GM12878 (cell line): ENCODE results near the gene ICA1L. TPM values are rescaled to one million over a fixed set of nuclear protein-coding genes. Genes with fewer than 3 reads are reported as not detected.

Source experiments
- ATAC-seq: fragments of 200-7000 bp; cut with Tn5 transposase; 3 replicates; pipeline ENCODE4 v1.9.1; 2020; ENCODE audit warnings: mild to moderate bottlenecking, moderate library complexity
- BruUV-seq: library from RNA; stranded (reverse); fragments of 400-500 nt; replicated peaks from 2 replicates; lab custom pipeline; 2021; lab: Mats Ljungman, UMichigan
- CTCF ChIA-PET: fragments of 300-600 bp; sonication (Branson Sonifier 250); formaldehyde crosslinking; extraction: SDS; loops from one replicate; lab custom pipeline; 2021; ENCODE audit warnings: inconsistent platforms; lab: Yijun Ruan, JAX
- POLR2A ChIA-PET: fragments of 350-600 bp; formaldehyde crosslinking; extraction: SDS; loops from one replicate; lab custom pipeline; 2021; ENCODE audit warnings: inconsistent platforms; lab: Charles Lee
- RAD21 ChIA-PET: fragments of 300-600 bp; sonication (Branson Sonifier 250); formaldehyde crosslinking; loops from one replicate; lab custom pipeline; 2023; ENCODE audit warnings: antibody characterized with exemption; ENCODE audit not compliant: unreplicated experiment; lab: Charles Lee
- SMC1A ChIA-PET: fragments of 300-600 bp; sonication (Branson Sonifier 250); formaldehyde crosslinking; loops from one replicate; lab custom pipeline; 2023; ENCODE audit not compliant: unreplicated experiment, uncharacterized antibody; lab: Charles Lee
- DNase-seq: peaks from one replicate; pipeline ENCODE4 v3.0.0-alpha.2; 2011; ENCODE audit warnings: low read depth, low spot score
- FAIRE-seq: peaks from 3 replicates; lab custom pipeline; 2011; peaks lifted over from hg19 to GRCh38; lab: Jason Lieb, UNC
- H2AFZ ChIP-seq: 2 replicates; pipeline ENCODE4 v1.6.0; 2011; ENCODE audit warnings: low read depth, low read length, control low read depth; ENCODE audit not compliant: control insufficient read depth
- H3K27ac ChIP-seq: 2 replicates; pipeline ENCODE4 v1.5.1; 2011; ENCODE audit warnings: control low read depth; ENCODE audit not compliant: control insufficient read depth, insufficient read depth
- H3K27me3 ChIP-seq, 2 experiments: replicated peaks in 1 of 2; 2 replicates each; pipeline versions ENCODE4 v1.6.0 to v1.6.1; 2011; ENCODE audit warnings: low read length in 1 of 2; ENCODE audit not compliant: control insufficient read depth in 2 of 2, insufficient read depth in 2 of 2
- H3K36me3 ChIP-seq, 2 experiments: 2 replicates each; pipeline ENCODE4 v1.5.1; 2011; ENCODE audit warnings: low read length in 1 of 2; ENCODE audit not compliant: control insufficient read depth in 2 of 2, insufficient read depth in 2 of 2
- H3K4me1 ChIP-seq: 2 replicates; pipeline ENCODE4 v1.6.1; 2011; ENCODE audit warnings: mild to moderate bottlenecking, low read length, moderate library complexity, mixed read lengths; ENCODE audit not compliant: control insufficient read depth, insufficient read depth
- H3K4me2 ChIP-seq: 2 replicates; pipeline ENCODE4 v1.6.0; 2011; ENCODE audit warnings: control low read depth; ENCODE audit not compliant: control insufficient read depth, insufficient read depth
- H3K4me3 ChIP-seq: fragments of 200-600 bp; sonication (generic); 2 replicates; pipeline ENCODE4 v1.5.1; 2016
- H3K79me2 ChIP-seq: 2 replicates; pipeline ENCODE4 v1.6.0; 2011; ENCODE audit warnings: low read length; ENCODE audit not compliant: control insufficient read depth, insufficient read depth
- H3K9ac ChIP-seq: 2 replicates; pipeline ENCODE4 v1.8.0; 2011; ENCODE audit warnings: low read length, control low read depth, mixed read lengths; ENCODE audit not compliant: control insufficient read depth, insufficient read depth
- H3K9me3 ChIP-seq: replicated peaks from 3 replicates; pipeline ENCODE4 v1.5.1; 2011; ENCODE audit warnings: mild to moderate bottlenecking, low read length; ENCODE audit not compliant: control insufficient read depth, insufficient read depth
- H4K20me1 ChIP-seq: 2 replicates; pipeline ENCODE4 v1.6.0; 2011; ENCODE audit not compliant: control insufficient read depth, insufficient read depth
- CBFB ChIP-seq: IDR thresholded peaks from 2 replicates; pipeline ENCODE4 v1.6.1; 2016; ENCODE audit warnings: antibody characterized with exemption, low read depth
- CBX5 ChIP-seq: sonication (generic); IDR thresholded peaks from 2 replicates; pipeline ENCODE4 v1.6.1; 2016; ENCODE audit warnings: low read depth, moderate library complexity, mild to moderate bottlenecking, inconsistent platforms
- CEBPB ChIP-seq, 2 experiments: fragments of 150-350 bp in 1 of 2; IDR thresholded peaks; 2 replicates each; pipeline ENCODE4 v1.6.1; 2012 to 2014; ENCODE audit warnings: low read depth in 2 of 2, low read length in 2 of 2, borderline replicate concordance in 1 of 2, inconsistent platforms in 1 of 2
- EP300 ChIP-seq, 2 experiments: fragments of 150-350 bp in 1 of 2; IDR thresholded peaks; 2 replicates each; pipeline ENCODE4 v1.6.1; 2011 to 2012; ENCODE audit warnings: low read depth in 2 of 2, low read length in 2 of 2, borderline replicate concordance in 1 of 2, improper control_type of control experiment in 1 of 2, inconsistent platforms in 1 of 2; ENCODE audit not compliant: control insufficient read depth in 1 of 2
- GABPA ChIP-seq: IDR thresholded peaks from 2 replicates; pipeline ENCODE4 v1.6.1; 2014; ENCODE audit warnings: antibody characterized with exemption, low read depth, mild to moderate bottlenecking, inconsistent platforms
- GATAD2B ChIP-seq: fragments of 450-650 bp; conservative IDR thresholded peaks from 2 replicates; pipeline ENCODE4 v1.6.1; 2017; ENCODE audit warnings: low read depth, mild to moderate bottlenecking, moderate library complexity
- IKZF1 ChIP-seq: fragments of 450-650 bp; conservative IDR thresholded peaks from 2 replicates; pipeline ENCODE4 v1.6.1; 2017; ENCODE audit warnings: antibody characterized with exemption, mild to moderate bottlenecking
- MYB ChIP-seq: fragments of 150-350 bp; IDR thresholded peaks from 2 replicates; pipeline ENCODE4 v1.6.1; 2014; ENCODE audit warnings: mild to moderate bottlenecking, low read depth, low read length, borderline replicate concordance
- NR2C2 ChIP-seq: IDR thresholded peaks from 2 replicates; pipeline ENCODE4 v1.6.1; 2011; ENCODE audit warnings: borderline replicate concordance, low read depth; ENCODE audit not compliant: control insufficient read depth, insufficient read length
- RELA ChIP-seq: fragments of 450-650 bp; IDR thresholded peaks from 2 replicates; pipeline ENCODE4 v1.8.0; 2014; ENCODE audit warnings: borderline replicate concordance; ENCODE audit not compliant: partially characterized antibody
- SREBF2 ChIP-seq: IDR thresholded peaks from 2 replicates; pipeline ENCODE4 v1.6.1; 2012; ENCODE audit warnings: mild to moderate bottlenecking, low read length
- SUZ12 ChIP-seq: fragments of 200-600 bp; sonication (generic); IDR thresholded peaks from one replicate; pipeline ENCODE4 v1.6.1; 2018; ENCODE audit warnings: antibody characterized with exemption, mild to moderate bottlenecking; ENCODE audit not compliant: unreplicated experiment
- TCF12 ChIP-seq: IDR thresholded peaks from 2 replicates; pipeline ENCODE4 v1.6.1; 2011; ENCODE audit warnings: low read depth, mild to moderate bottlenecking, low read length
- YY1 ChIP-seq: IDR thresholded peaks from 2 replicates; pipeline ENCODE4 v1.6.1; 2011; ENCODE audit warnings: low read depth, mild to moderate bottlenecking, low read length
- ZNF622 ChIP-seq: fragments of 450-650 bp; IDR thresholded peaks from 2 replicates; pipeline ENCODE4 v1.6.1; 2017; ENCODE audit warnings: mild to moderate bottlenecking, inconsistent platforms
- WGBS: methylation state at CpG from one replicate; pipeline ENCODE4 v1.1.6; 2016; ENCODE audit warnings: low lambda C conversion rate; ENCODE audit not compliant: insufficient replicate concordance, insufficient coverage; ENCODE audit errors: missing lambda C conversion rate; 5-methylcytosine and 5-hydroxymethylcytosine counted together
- in situ Hi-C: fragments of 300-500 bp; cut with MboI; formaldehyde crosslinking; loops from 9 replicates; pipeline ENCODE4 v1.14.3; 2018; ENCODE audit warnings: mixed read lengths
- intact Hi-C: fragments of 100-400 bp; cut with micrococcal nuclease; formaldehyde crosslinking; loops from one replicate; pipeline ENCODE4 v1.14.2; 2022; ENCODE audit not compliant: unreplicated experiment
- polyA plus RNA-seq, 11 experiments: library from polyadenylated mRNA; depleted of rRNA in 4 of 11; unstranded in 6 of 11; stranded (reverse) in 5 of 11; fragments of >200 nt; fragmentation: Nextera tagmentation in 4 of 11; fragmentation: Illumina TruSeq in 1 of 11; extraction: Ambion mirVana in 4 of 11; extraction: Trizol in 1 of 11; gene quantifications; 1 replicate in 1 of 11; 2 replicates in 10 of 11; pipeline versions ENCODE4 v1.2.1 to v1.2.3, GENCODE V29; 2011 to 2016; ENCODE audit warnings: inconsistent platforms in 2 of 11, missing spikeins in 2 of 11, low read depth in 1 of 11
- total RNA-seq, 4 experiments: library from RNA; depleted of rRNA in 3 of 4; stranded (reverse); fragments of >200 nt in 3 of 4; fragmentation: Illumina TruSeq in 1 of 4; extraction: Trizol in 1 of 4; gene quantifications; 2 replicates each; pipeline versions ENCODE4 v1.2.1 to v1.2.3, GENCODE V29; 2013 to 2021
- TF ChIP-seq, protein P1 (sequence below): fragments of 450-650 bp; IDR thresholded peaks from 2 replicates; pipeline ENCODE4 v1.6.1; 2017; ENCODE audit warnings: mild to moderate bottlenecking
- TF ChIP-seq, protein P2 (sequence below), 3 experiments: IDR thresholded peaks in 2 of 3; conservative IDR thresholded peaks in 1 of 3; 2 replicates each; pipeline ENCODE4 v1.5.1; 2011; ENCODE audit warnings: low read depth in 3 of 3, low read length in 3 of 3, mild to moderate bottlenecking in 3 of 3, control low read depth in 2 of 3, moderate library complexity in 2 of 3, inconsistent platforms in 1 of 3, mixed read lengths in 1 of 3; ENCODE audit not compliant: control insufficient read depth in 2 of 3, insufficient read depth in 1 of 3; ENCODE audit errors: extremely low read depth in 1 of 3
- TF ChIP-seq, protein P3 (sequence below): fragments of 450-650 bp; formaldehyde crosslinking; IDR thresholded peaks from 2 replicates; pipeline ENCODE4 v1.4.0; 2020; ENCODE audit warnings: mild to moderate bottlenecking, moderate library complexity

Gene ICA1L
- total and polyA plus RNA-seq, 10 of the 15 experiments (the other 5 are each of a cell fraction or from before 2014, with no cell fraction given): 0.85 to 7.4 (median 3.6) TPM

DNA sequence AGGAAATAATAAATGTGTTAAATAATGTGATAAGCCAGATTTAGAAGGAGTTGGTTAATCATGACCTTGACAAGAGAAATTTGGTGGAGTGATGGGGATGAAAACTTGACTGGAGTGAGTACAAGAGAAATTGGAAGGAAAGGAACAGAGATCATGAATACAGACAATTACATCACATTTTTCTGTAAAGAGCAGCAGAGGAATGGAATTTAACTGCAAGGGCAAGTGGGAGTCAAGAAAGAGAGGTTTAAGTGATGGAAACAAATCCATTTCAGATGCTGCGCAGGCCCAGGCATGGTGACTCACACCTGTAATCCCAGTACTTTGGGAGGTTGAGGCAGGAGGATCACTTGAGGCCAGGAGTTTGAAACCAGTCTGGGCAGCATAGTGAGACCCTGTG is 46.7 kb downstream of the ICA1L start:
- TF ChIP-seq, protein P1, sequence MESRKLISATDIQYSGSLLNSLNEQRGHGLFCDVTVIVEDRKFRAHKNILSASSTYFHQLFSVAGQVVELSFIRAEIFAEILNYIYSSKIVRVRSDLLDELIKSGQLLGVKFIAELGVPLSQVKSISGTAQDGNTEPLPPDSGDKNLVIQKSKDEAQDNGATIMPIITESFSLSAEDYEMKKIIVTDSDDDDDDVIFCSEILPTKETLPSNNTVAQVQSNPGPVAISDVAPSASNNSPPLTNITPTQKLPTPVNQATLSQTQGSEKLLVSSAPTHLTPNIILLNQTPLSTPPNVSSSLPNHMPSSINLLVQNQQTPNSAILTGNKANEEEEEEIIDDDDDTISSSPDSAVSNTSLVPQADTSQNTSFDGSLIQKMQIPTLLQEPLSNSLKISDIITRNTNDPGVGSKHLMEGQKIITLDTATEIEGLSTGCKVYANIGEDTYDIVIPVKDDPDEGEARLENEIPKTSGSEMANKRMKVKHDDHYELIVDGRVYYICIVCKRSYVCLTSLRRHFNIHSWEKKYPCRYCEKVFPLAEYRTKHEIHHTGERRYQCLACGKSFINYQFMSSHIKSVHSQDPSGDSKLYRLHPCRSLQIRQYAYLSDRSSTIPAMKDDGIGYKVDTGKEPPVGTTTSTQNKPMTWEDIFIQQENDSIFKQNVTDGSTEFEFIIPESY: no peak
- TF ChIP-seq EP300 (IDR thresholded peaks at IDR 0.05; ENCODE audit: borderline replicate concordance in 1 of 2, control insufficient read depth in 1 of 2, low read depth in 2 of 2, low read length in 2 of 2): no peak
- TF ChIP-seq, protein P2, sequence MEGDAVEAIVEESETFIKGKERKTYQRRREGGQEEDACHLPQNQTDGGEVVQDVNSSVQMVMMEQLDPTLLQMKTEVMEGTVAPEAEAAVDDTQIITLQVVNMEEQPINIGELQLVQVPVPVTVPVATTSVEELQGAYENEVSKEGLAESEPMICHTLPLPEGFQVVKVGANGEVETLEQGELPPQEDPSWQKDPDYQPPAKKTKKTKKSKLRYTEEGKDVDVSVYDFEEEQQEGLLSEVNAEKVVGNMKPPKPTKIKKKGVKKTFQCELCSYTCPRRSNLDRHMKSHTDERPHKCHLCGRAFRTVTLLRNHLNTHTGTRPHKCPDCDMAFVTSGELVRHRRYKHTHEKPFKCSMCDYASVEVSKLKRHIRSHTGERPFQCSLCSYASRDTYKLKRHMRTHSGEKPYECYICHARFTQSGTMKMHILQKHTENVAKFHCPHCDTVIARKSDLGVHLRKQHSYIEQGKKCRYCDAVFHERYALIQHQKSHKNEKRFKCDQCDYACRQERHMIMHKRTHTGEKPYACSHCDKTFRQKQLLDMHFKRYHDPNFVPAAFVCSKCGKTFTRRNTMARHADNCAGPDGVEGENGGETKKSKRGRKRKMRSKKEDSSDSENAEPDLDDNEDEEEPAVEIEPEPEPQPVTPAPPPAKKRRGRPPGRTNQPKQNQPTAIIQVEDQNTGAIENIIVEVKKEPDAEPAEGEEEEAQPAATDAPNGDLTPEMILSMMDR (IDR thresholded peaks at IDR 0.05 in 2 of 3, conservative IDR thresholded peaks at IDR 0.05 in 1 of 3; ENCODE audit: control insufficient read depth in 2 of 3, extremely low read depth in 1 of 3, insufficient read depth in 1 of 3, low read depth in 3 of 3, low read length in 3 of 3): no peak
- no peak for TF ChIP-seq RELA
- TF ChIP-seq TCF12: no peak
- TF ChIP-seq CEBPB (IDR thresholded peaks at IDR 0.05; ENCODE audit: borderline replicate concordance in 1 of 2, low read depth in 2 of 2, low read length in 2 of 2): no peak
- no peak for TF ChIP-seq MYB
- TF ChIP-seq CBX5: no peak
- TF ChIP-seq SUZ12: no peak
- no peak for TF ChIP-seq NR2C2
- TF ChIP-seq SREBF2: no peak
- TF ChIP-seq GATAD2B: no peak
- no peak for TF ChIP-seq CBFB
- no peak for TF ChIP-seq ZNF622
- no peak for TF ChIP-seq YY1
- TF ChIP-seq, protein P3, sequence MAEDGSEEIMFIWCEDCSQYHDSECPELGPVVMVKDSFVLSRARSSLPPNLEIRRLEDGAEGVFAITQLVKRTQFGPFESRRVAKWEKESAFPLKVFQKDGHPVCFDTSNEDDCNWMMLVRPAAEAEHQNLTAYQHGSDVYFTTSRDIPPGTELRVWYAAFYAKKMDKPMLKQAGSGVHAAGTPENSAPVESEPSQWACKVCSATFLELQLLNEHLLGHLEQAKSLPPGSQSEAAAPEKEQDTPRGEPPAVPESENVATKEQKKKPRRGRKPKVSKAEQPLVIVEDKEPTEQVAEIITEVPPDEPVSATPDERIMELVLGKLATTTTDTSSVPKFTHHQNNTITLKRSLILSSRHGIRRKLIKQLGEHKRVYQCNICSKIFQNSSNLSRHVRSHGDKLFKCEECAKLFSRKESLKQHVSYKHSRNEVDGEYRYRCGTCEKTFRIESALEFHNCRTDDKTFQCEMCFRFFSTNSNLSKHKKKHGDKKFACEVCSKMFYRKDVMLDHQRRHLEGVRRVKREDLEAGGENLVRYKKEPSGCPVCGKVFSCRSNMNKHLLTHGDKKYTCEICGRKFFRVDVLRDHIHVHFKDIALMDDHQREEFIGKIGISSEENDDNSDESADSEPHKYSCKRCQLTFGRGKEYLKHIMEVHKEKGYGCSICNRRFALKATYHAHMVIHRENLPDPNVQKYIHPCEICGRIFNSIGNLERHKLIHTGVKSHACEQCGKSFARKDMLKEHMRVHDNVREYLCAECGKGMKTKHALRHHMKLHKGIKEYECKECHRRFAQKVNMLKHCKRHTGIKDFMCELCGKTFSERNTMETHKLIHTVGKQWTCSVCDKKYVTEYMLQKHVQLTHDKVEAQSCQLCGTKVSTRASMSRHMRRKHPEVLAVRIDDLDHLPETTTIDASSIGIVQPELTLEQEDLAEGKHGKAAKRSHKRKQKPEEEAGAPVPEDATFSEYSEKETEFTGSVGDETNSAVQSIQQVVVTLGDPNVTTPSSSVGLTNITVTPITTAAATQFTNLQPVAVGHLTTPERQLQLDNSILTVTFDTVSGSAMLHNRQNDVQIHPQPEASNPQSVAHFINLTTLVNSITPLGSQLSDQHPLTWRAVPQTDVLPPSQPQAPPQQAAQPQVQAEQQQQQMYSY (CRISPR knock-in tag): no peak
- no peak for TF ChIP-seq GABPA
- no peak for TF ChIP-seq IKZF1
- H4K20me1 ChIP-seq: no peaks in the 10 kb centered on the region
- CTCF ChIA-PET: interaction anchor here (1.7 kb wide), 1 partner anchor 236 kb away, joined by 6 read pairs; no protein-coding TSS in a partner anchor
- POLR2A ChIA-PET: no interaction called here
- DNase-seq (no peak), FAIRE-seq (no peak), ATAC-seq (no peak)
- H3K4me3 ChIP-seq: no peak overlapping the region
- BruUV-seq: no TSS peak
- SMC1A ChIA-PET: interaction anchor here (0.8 to 1.4 kb wide), 4 partner anchors 9 to 25 kb away, joined by 3 to 8 read pairs (median 4); no protein-coding TSS in a partner anchor
- no peaks in the 10 kb centered on the region for H3K9me3 ChIP-seq
- no peaks in the 10 kb centered on the region for H3K79me2 ChIP-seq
- RAD21 ChIA-PET: no interaction called here
- in situ Hi-C loops (no loop called here), intact Hi-C loops (no loop called here)
- no peak overlapping the region for H2AFZ ChIP-seq
- H3K27me3 ChIP-seq: no peaks in the 10 kb centered on the region
- no peak overlapping the region for H3K9ac ChIP-seq
- no peaks in the 10 kb centered on the region for H3K4me1 ChIP-seq
- no peak overlapping the region for H3K27ac ChIP-seq
- 100% methylated on average over 1 of the region's 1 CpG for WGBS
- no peaks in the 10 kb centered on the region for H3K36me3 ChIP-seq
- no peak overlapping the region for H3K4me2 ChIP-seq
